Panc1 (cell line): ENCODE results near the gene MAGI1. TPM values are rescaled to one million over a fixed set of nuclear protein-coding genes. Genes with fewer than 3 reads are reported as not detected.

Experiments used
- ATAC-seq: fragments of 200-7000 bp; cut with Tn5 transposase; 2 replicates; pipeline ENCODE4 v1.9.1; 2020; ENCODE audit warnings: mild to moderate bottlenecking, moderate library complexity
- BruUV-seq: library from RNA; stranded (reverse); fragments of 400-500 nt; replicated peaks from 2 replicates; lab custom pipeline; 2021; lab: Mats Ljungman, UMichigan
- CTCF ChIA-PET: fragments of 300-600 bp; sonication (Branson Sonifier 250); formaldehyde crosslinking; loops from one replicate; lab custom pipeline; 2022; ENCODE audit warnings: antibody characterized with exemption; lab: Charles Lee
- POLR2A ChIA-PET: fragments of 300-600 bp; sonication (Branson Sonifier 250); formaldehyde crosslinking; loops from one replicate; lab custom pipeline; 2022; ENCODE audit warnings: antibody characterized with exemption; lab: Charles Lee
- DNase-seq: peaks from one replicate; pipeline ENCODE4 v3.0.0-alpha.2; 2010; ENCODE audit warnings: low read depth, low spot score
- H3K27ac ChIP-seq: 2 replicates; pipeline ENCODE4 v1.5.1; 2011; ENCODE audit warnings: mild to moderate bottlenecking, low read length, inconsistent platforms
- H3K27me3 ChIP-seq: fragments of 200-500 bp; sonication (Bioruptor generic); 2 replicates; pipeline ENCODE4 v1.6.0; 2014; ENCODE audit warnings: low read length, inconsistent platforms; ENCODE audit not compliant: control insufficient read depth, insufficient read depth
- H3K36me3 ChIP-seq: fragments of 200-500 bp; sonication (Bioruptor generic); 2 replicates; pipeline ENCODE4 v1.5.1; 2014; ENCODE audit warnings: inconsistent platforms, mild to moderate bottlenecking, low read length, moderate library complexity; ENCODE audit not compliant: control insufficient read depth, insufficient read depth
- H3K4me1 ChIP-seq: 2 replicates; pipeline ENCODE4 v1.5.1; 2011; ENCODE audit warnings: inconsistent platforms, mild to moderate bottlenecking, low read length, moderate library complexity; ENCODE audit not compliant: control insufficient read depth, insufficient read depth
- H3K4me3 ChIP-seq, 2 experiments: 2 replicates each; pipeline ENCODE4 v1.5.1; 2011 to 2012; ENCODE audit warnings: low read depth in 2 of 2, low read length in 2 of 2, mild to moderate bottlenecking in 2 of 2, inconsistent platforms in 1 of 2, moderate library complexity in 1 of 2
- H3K9me3 ChIP-seq: fragments of 200-500 bp; sonication (Bioruptor generic); 2 replicates; pipeline ENCODE4 v1.5.1; 2014; ENCODE audit warnings: low read depth, mild to moderate bottlenecking, inconsistent platforms, low read length, moderate library complexity; ENCODE audit not compliant: control insufficient read depth, insufficient read depth
- POLR2AphosphoS5 ChIP-seq: IDR thresholded peaks from 2 replicates; pipeline ENCODE4 v1.6.1; 2012; ENCODE audit warnings: mild to moderate bottlenecking, low read depth, low read length, moderate library complexity
- REST ChIP-seq, 2 experiments: IDR thresholded peaks; 2 replicates each; pipeline ENCODE4 v1.6.1; 2011 to 2012; ENCODE audit warnings: low read depth in 2 of 2, control low read depth in 1 of 2, low read length in 1 of 2, mild to moderate bottlenecking in 1 of 2, moderate library complexity in 1 of 2; ENCODE audit not compliant: insufficient read depth in 1 of 2
- SIN3A ChIP-seq: IDR thresholded peaks from 2 replicates; pipeline ENCODE4 v1.6.1; 2012; ENCODE audit warnings: low read depth, mild to moderate bottlenecking, low read length, moderate library complexity, borderline replicate concordance; ENCODE audit not compliant: insufficient read depth
- TCF7L2 ChIP-seq: IDR thresholded peaks from 2 replicates; pipeline ENCODE4 v1.6.1; 2011; ENCODE audit warnings: mild to moderate bottlenecking, low read depth, low read length, inconsistent platforms
- in situ Hi-C: cut with HindIII; loops from 2 replicates; pipeline ENCODE4 v1.10.0; 2016; ENCODE audit warnings: low sequenced_read_pairs, low pct_unique_long_range_greater_than_20kb
- intact Hi-C: fragments of 100-400 bp; cut with micrococcal nuclease; formaldehyde crosslinking; loops from one replicate; pipeline ENCODE4 v1.10.0; 2022; ENCODE audit not compliant: unreplicated experiment
- total RNA-seq: library from RNA; stranded (reverse); gene quantifications from one replicate; pipeline ENCODE4 v1.2.1, GENCODE V29; 2021; ENCODE audit not compliant: unreplicated experiment
- TF ChIP-seq, protein P1 (sequence below): fragments of 450-650 bp; IDR thresholded peaks from 2 replicates; pipeline ENCODE4 v1.5.1; 2017; ENCODE audit warnings: mild to moderate bottlenecking

MAGI1 gene
- total RNA-seq, 1 experiment from 2014 or later, result 9.5 TPM

DNA sequence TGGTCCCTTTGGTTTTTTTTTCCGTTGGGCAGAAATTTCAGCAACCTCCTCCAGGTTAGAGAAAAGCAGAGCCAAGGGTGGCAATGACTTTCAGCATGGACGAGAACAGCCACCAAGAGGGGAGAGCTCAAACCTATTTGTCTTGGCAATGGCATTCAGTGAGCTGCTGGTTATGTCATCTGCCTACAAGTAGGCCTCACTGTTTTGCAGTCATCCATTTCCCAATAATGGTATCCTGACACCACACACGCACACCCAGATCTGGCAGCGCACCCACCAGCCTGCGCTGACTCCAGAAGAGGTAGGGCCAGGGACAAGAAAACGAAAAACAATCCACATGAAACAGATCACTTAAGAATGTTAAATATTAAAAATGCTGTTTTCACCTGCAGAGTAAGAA is 92.3 kb downstream of the MAGI1 start:
- no peak for DNase-seq
- POLR2A ChIA-PET, result no interaction called here
- in situ Hi-C loops, result no loop called here
- H3K4me1 ChIP-seq, result no peaks in the 10 kb centered on the region
- no TSS peak for BruUV-seq
- intact Hi-C loops, result no loop called here
- no peak overlapping the region for H3K4me3 ChIP-seq
- H3K36me3 ChIP-seq, result no peaks in the 10 kb centered on the region
- CTCF ChIA-PET, result no interaction called here
- H3K27me3 ChIP-seq, result no peaks in the 10 kb centered on the region
- TF ChIP-seq REST (IDR thresholded peaks at IDR 0.05; ENCODE audit: insufficient read depth in 1 of 2, low read depth in 2 of 2, low read length in 1 of 2) (no peak), POLR2AphosphoS5 (no peak), TCF7L2 (no peak), SIN3A (no peak)
- TF ChIP-seq, protein P1, sequence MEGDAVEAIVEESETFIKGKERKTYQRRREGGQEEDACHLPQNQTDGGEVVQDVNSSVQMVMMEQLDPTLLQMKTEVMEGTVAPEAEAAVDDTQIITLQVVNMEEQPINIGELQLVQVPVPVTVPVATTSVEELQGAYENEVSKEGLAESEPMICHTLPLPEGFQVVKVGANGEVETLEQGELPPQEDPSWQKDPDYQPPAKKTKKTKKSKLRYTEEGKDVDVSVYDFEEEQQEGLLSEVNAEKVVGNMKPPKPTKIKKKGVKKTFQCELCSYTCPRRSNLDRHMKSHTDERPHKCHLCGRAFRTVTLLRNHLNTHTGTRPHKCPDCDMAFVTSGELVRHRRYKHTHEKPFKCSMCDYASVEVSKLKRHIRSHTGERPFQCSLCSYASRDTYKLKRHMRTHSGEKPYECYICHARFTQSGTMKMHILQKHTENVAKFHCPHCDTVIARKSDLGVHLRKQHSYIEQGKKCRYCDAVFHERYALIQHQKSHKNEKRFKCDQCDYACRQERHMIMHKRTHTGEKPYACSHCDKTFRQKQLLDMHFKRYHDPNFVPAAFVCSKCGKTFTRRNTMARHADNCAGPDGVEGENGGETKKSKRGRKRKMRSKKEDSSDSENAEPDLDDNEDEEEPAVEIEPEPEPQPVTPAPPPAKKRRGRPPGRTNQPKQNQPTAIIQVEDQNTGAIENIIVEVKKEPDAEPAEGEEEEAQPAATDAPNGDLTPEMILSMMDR, result no peak
- H3K27ac ChIP-seq, result no peak overlapping the region
- no peaks in the 10 kb centered on the region for H3K9me3 ChIP-seq
- no peak for ATAC-seq

- Histone ChIP-seq H3K27ac (no peak overlapping the region), H3K4me1 (no peaks in the 10 kb centered on the region), H3K36me3 (no peaks in the 10 kb centered on the region), H3K9me3 (no peaks in the 10 kb centered on the region), H3K27me3 (no peaks in the 10 kb centered on the region), H3K4me3 (no peak overlapping the region)
- POLR2A ChIA-PET, result no interaction called here
- CTCF ChIA-PET, result no interaction called here
- BruUV-seq, result no TSS peak
- TF ChIP-seq TCF7L2, result no peak
- TF ChIP-seq REST (IDR thresholded peaks at IDR 0.05; ENCODE audit: insufficient read depth in 1 of 2, low read depth in 2 of 2, low read length in 1 of 2), result no peak
- TF ChIP-seq, protein P1, result no peak
- no peak for TF ChIP-seq POLR2AphosphoS5
- TF ChIP-seq SIN3A, result no peak
- DNase-seq, result no peak
- intact Hi-C loops, result no loop called here
- in situ Hi-C loops, result no loop called here
- no peak for ATAC-seq
These were observed 92.8 kb downstream of the MAGI1 start for GRCh38 chr3:65945953-65946352.
